Measurements from ENCODE around the gene TIGD3. TPM values are rescaled to one million over a fixed set of nuclear protein-coding genes. Genes with fewer than 3 reads are reported as not detected.

TIGD3 gene
- total RNA-seq, 1 donor from 2014 or later, result 0.17 TPM

DNA sequence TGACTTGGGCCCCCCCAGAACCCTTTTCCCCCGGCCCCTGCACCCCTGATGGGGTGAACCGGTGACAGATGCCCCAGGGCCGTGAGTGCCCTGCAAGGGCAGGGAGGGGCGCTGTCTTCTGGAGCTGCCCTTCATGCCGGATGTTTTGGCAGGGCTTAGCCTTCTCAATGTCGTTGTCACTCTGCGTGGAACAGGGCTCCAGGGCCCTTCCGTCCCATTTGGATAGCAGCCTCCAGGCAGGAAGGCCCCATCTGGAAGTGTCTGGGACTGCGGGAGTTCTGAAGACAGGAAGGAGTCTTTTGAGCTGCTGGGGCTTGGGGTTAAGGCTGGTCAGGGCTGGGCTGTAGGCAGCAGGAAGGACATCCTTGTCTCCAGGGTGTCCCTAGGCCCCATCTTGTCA lies 36.4 kb downstream of the TIGD3 start:
- peak; percentile 45 for DNase-seq

DNA sequence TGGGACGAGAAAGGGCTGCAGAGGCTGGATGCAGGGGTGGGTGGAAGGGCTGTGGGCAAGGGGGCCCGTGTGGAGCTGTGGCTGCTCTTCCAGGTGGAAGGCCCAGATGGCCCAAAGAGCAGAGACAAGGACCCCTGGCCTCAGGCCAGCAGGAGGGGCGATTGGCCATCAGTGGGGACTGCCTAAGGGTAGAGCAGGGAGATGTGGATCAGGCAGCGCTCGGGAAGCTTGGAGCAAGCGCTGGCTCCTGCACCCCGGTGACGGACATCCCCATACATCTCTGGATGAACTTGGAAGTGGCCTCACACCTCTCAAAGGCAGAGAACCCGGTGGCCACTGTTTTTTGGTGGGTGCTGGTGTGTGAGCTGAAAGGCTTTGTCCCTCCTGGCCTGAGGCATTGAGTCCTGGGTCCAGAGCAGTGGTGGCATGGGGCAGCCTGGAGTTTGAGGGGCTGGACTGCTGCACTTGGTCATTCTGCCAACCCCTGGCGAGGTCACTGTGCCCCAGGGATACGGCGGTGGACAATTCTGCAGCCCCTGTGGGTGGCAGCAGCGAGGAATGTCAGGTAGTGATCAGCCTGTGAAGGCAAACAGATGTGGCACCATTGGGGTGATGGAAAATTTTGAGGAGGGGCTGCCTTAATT lies 37.8 kb downstream of the TIGD3 start:
- no peak for DNase-seq

DNA sequence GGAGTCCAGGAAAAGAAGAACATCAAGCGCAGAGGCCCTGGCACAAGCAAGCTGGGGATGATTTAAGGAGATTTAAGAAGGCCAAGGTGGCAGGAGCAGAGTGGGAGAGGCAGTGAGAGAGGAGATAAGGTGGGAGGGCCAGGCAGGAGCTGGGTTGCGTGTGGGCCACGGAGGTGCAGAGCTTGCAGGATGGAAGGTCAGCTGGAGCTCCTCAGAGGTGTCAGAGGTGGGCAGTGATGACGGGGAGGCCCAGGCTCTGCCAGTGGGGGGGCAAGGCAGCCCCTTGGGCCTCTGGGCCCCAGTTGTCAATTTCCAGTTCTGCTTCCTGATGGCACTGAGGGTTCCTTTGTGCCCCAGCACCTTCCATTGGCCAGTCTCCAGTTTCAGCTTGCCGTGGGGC lies 38.3 kb downstream of the TIGD3 start:
- no peak for DNase-seq

DNA sequence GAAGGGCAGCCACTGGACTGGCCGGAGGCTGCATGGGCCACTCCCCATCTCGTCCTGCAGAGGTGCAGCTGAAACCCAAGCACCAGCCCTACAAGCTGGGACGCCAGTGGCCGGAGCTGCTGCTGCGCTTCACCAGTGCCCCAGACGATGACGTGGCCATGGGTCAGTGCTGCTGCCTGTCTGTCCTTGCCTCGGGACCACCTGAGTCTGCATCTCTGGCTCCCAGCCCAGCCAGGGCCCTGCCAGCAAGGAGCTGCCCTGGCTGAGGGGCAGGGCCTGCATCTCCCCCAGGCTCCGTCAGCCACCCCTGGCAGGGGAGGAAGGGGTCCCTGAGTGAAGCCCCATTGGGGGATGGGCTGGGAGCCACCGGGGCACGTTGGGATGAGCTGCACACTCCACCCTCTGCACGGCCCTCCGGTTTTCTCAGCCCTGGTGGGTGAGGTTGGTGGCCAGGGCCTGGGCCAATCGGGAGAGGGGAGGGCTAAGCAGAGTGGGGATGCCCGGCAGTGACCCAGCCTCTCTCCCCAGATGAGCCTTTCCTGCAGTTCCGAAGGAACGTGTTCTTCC lies 39.0 kb downstream of the TIGD3 start:
- no peak for DNase-seq

DNA sequence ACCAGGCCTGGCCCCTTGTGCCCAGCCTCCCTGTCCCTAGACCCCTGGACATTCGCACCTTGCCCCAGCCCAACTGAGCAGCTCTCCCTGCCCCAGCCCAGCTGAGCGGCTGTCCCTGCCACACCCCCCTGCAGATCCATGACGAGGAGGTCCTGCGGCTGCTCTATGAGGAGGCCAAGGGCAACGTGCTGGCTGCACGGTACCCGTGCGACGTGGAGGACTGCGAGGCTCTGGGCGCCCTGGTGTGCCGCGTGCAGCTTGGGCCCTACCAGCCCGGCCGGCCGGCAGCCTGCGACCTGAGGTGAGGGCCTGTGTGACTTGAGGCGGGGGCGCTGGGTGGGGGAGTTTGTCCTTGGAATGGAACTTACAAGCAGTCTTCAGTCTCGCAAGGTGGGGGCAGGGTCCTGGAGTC lies 39.6 kb downstream of the TIGD3 start:
- no peak for DNase-seq

DNA sequence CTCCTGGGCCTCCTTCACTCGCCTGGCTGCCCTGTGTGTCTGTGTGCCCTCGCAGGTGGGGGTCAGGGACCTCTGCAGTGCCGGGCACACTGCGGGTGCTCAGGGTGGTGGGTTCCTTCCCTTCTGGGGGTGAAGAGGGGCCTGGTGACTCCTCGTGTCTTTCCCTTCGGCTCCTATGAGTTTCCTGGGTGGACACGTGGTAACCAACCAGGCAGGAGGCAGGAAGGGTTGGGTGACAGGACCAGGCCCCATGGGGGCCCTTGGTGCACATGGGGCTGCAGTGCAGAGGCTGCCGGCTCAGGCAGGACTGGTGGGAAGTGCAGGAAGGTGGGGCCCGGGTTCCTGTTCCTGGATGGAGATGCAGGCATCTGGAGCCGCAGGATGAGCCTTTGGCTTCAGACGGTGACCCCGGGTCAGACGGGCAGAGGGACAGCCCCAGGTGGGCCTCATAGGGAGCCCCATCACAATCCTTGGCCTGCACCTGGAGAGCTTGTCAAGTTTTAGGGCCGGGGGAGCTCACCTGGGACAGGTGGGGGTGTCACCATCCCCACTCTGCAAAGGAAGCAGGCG lies 41.5 kb downstream of the TIGD3 start:
- DNase-seq, result no peak

DNA sequence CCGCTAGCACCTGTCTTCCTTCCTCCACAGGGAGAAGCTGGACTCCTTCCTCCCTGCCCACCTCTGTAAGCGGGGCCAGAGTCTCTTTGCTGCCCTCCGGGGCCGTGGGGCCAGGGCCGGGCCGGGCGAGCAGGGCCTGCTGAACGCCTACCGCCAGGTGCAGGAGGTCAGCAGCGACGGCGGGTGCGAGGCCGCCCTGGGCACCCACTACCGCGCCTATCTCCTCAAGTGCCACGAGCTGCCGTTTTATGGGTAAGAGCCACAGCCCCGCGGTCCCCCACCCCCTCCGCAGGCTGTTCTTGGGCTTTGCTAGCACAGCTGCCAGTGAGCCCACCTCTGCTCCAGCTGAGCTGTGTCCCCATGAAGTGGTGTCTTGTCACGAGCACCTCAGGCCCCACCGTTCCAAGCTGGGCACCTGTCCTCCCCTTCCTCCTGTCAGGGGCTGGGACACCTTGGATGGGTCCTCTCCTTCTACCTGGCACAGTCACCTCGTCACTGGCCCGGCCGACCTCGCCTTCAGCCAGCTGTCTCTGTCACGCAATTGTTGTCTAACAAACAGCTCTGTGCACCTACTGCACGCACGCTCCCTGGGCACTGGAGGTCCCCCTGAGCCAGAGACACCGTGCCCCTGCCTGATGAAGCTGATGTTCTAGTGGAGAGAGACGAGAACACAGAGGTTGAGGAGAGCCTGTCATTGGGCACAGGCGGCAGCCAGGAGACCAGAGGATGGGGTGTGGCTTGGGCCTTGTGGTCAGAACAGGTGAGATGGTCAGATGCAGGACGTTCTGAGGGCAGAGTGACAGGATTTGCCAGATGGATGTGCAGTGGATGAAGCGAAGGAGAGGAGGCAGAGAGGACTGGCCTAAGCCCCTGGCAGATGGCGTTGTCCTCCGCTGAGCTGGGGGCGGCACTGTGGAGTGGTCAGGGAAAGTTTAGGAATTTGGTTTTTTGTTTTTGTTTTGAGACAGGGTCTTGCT lies 42.5 kb downstream of the TIGD3 start:
- no peak for DNase-seq

DNA sequence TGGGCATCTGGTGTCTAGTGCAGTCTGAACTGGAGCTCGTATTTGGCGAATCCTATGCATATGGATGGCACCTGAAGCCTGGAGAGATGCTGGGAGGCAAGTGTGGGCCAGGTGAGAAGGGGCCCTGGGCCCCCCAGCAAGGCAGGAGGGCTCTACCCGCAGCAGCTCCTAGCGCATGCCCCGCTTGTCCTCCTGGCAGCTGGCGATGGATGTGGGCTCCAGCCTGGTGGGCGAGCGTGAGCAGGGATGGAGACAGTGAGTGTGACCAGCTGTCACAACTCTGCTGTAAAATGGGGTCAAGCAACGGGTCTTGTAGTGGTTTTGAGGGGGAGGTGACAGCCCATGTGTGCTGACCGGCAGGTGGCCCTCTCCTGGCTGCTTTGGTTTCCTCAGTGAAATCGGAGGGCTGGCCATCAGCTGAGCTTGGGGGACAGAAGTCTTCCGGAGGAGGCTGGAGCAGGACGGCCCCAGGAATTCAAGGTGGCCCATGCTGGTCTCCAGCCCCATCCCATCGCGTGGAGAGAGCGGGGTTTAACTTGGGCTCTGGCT lies 43.9 kb downstream of the TIGD3 start:
- DNase-seq, result no peak

DNA sequence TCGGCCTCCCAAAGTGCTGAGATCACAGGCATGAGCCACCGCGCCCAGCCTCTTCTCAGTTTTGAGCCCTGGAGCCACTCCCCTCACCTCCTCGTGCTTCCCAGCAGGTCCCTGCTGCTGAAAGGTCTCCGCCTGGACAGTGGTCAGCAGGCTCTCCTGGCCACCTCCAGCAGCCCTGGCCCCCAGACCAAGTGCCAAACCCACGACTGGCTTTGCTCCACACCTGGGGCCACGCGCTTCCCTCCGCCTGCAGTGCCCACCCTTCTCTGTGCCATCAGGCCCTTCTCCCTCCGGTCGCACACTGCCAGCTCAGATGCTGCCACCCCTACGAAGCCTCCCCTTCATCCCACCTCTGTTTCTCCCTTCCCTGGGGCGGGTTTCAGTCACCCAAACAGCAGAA lies 44.7 kb downstream of the TIGD3 start:
- DNase-seq, result no peak

DNA sequence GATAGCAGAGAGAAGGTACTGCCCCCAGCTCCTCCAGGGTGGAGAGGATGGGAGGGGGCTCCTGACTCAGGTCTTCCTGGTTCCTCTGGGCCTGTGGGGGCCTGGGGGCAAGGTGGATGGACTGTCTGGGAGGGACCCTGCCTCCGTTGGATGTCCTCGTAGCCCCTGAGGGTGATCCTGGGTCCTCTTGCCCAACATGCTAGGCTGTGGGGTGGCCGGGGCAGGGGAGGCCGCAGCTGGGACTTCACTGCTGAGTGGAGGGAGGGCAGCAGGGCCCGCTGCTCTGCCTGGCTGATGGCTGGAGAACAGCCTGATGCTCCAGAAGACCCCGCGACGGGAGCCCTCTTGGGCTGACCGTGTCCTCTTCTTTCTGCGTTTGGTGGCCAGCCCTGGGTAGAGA lies 45.3 kb downstream of the TIGD3 start:
- DNase-seq, result no peak

DNA sequence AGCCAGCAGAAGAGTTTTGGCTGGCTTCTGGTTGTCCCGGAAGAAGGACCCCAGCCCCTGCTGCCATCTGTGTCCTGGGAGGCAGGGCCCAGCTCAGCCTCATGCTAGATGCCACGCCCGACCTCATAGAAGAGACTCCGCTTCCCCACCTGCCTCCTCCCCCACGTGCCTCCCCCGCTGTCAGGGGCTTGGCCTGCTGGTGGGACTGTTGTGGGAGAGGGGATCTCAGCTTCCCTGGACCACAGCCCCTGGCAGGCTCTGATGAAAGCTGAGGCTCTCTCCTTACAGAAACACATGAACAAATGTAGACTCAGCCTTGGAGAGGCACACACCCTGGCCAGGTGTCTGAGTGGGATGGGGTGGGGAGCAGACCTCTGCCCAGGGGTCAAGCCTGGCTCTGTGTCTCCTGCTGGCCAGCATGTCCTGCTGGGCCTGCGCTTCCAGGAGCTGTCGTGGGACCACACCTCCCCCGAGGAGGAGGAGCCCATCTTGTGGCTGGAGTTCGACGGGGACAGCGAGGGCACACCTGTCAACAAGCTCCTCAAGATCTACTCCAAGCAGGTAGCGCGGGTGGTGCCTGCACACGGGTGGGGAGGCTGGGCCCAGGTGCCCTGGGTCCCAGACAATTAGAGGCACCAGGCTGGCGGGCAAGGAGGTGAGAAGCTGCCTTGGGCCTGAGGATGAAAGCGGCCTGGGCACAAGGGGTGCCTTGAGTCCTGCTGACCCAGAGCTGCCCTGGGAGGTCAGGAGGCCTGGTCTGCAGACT lies 45.9 kb downstream of the TIGD3 start:
- DNase-seq, result no peak

DNA sequence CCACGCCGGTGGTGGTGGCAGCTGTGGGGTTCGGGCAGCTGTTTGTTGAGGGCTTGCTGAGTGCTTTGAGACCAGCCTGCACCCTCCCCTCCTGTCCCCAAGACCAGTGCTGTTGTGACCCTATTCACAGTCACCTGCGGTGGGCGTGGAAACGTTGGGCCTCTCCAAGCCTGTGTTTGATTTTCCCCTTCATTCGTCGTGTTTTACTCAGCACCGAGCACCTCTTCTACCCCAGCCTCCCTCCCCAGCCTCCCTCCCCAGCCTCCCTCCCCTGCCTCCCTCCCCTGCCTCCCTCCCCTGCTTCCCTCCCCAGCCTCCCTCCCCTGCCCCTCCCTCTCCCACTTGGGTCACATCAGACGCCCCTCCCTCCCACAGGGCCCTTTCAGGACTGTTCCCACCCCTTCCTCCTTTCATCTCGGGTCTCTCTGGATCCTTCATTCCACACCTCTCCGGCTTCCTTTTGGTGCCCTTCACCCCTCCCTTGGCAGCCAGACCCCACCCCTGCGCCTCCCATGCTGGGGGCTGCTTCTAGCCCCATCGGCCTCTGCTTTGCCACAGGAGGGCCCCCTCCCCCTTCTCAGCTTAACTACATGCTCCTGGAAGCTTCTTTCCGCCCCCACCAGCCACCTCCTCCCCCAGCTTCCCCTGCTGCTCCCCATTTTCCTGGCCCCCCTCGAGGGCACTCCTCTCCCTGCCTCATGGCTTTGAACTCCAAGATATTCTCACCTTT lies 46.7 kb downstream of the TIGD3 start:
- no peak for DNase-seq

DNA sequence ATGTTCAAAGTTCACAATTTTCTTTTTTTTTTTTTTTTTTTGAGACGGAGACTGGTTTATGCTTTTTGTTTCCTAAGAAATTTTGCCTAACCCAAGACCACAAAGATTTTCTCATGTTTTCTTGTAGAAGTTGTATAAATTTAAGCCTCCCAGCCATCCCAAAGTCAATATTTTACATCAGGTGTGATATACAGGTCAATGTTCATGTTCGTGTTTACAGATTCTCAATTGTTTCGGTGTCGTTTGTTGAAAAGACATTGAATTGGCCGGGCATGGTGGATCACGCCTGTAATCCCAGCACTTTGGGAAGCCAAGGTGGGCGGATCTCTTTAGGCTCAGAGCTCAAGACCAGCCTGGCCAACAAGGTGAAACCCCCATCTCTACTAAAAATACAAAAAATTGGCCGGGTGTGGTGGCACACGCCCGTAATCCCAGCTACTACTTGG lies 47.3 kb downstream of the TIGD3 start:
- no peak for DNase-seq

DNA sequence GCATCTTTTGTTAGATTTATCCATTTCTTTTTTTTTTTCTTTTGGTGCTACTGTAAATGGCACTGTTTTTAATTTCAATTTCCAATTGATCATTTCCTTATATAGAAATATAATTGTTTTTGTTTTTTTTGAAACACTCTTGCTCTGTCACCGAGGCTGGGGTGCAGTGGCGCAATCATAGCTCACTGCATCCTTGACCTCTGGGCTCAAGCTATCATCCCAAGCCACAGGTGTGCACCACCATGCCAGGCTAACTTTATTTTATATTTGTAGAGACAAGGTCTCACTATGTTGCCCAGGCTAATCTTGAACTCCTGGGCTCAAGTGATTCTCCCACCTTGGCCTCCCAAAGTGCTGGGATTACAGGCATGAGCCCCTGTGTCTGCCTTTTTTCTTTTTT lies 48.2 kb downstream of the TIGD3 start:
- no peak for DNase-seq

DNA sequence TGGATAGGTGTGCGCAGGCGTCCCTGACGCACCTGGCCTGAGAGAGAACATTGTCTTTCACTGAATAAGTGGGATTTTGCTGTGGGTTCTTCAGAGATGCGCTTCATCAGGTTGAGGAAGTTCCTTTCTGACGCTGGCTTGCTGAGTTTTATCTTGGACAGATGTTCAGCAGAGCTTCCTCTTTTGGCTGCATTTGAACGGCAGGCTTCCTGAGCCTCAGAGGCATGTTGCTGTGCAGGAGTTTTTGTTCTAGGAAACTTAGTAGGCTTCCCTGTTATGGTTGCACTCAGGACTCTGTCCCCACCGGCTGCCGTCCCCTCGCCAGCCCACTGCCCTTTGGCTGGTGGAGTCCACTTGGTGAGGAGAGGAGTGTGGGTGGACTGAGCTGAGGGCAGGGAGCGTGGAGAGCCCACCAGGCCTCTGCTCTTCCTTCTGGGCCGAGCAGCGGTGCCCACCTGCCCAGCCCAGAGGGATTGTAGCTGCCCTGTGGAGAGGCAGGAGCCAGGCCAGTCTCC lies 49.1 kb downstream of the TIGD3 start:
- peak; percentile 56 for DNase-seq

DNA sequence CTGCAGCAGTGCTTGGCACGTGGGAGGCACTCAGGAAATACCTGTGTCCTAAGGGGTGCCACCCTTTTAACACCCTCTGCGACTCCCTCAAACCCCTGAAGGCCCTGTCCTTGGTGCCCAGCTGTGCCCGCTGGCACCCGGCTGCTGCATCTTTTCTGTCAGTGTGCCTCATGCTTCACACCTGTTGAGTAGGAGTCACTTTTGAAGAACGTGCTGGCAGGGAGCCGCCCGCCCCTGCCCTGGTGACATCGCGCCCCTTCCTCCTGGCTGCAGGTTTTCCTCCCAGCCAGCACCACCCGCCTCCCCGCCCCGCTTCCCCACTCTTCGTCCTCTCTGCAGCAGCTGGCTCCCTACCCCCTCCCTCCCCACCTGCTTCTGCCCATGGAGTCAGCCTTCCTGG lies 49.7 kb downstream of the TIGD3 start:
- no peak for DNase-seq

DNA sequence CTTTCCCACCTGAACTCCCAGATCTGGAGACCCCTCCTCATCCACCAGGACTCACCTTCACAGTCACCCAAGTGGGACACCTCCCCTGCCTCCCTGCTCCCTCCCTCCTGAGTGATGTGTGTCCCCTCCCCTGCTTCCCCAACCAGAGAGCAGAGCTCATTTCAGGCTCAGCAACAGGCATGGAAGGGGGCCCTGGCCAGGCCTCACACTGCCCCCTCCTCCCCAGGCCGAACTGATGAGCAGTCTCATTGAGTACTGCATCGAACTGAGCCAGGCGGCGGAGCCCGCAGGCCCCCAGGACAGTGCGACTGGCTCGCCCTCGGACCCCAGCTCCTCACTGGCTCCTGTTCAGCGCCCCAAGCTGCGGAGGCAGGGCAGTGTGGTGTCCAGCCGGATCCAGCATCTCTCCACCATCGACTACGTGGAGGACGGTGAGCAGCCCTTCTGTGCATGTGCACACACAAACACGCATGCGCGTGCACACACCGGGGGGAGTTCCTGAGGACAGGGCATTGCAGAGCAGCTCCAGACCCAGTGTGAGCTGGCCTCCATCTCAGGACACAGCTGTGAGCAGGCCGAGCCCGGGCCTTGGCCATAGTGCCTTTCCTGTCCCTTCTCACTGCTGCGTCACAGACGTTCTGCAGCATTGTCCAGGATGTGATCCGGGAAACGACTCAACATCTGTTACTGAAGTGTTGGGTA lies 50.2 kb downstream of the TIGD3 start:
- no peak for DNase-seq
